Trophoblast cell (in vitro differentiated cells and primary cell): Measurements from ENCODE around the gene KCNJ6.

Source experiments
- DNase-seq, 2 donors: peaks; one replicate each; pipeline ENCODE4 v3.0.0-alpha.2; 2016
- H2AFZ ChIP-seq: 2 replicates; pipeline ENCODE4 v1.6.1; 2013; ENCODE audit warnings: low read length, moderate library complexity, mild to moderate bottlenecking; ENCODE audit not compliant: insufficient read depth, poor library complexity
- H2AK5ac ChIP-seq: 2 replicates; pipeline ENCODE4 v1.6.1; 2013; ENCODE audit warnings: mild to moderate bottlenecking, low read length
- H2BK120ac ChIP-seq: 2 replicates; pipeline ENCODE4 v1.6.1; 2013; ENCODE audit warnings: low read length, mild to moderate bottlenecking, moderate library complexity; ENCODE audit not compliant: insufficient read depth, poor library complexity
- H2BK12ac ChIP-seq: 2 replicates; pipeline ENCODE4 v1.6.1; 2013; ENCODE audit warnings: mild to moderate bottlenecking, low read length, moderate library complexity
- H2BK5ac ChIP-seq: 2 replicates; pipeline ENCODE4 v1.6.1; 2013; ENCODE audit warnings: low read length, low read depth, moderate library complexity, mild to moderate bottlenecking; ENCODE audit not compliant: poor library complexity
- H3K14ac ChIP-seq: 2 replicates; pipeline ENCODE4 v1.6.1; 2013; ENCODE audit warnings: mild to moderate bottlenecking, low read length
- H3K18ac ChIP-seq: 2 replicates; pipeline ENCODE4 v1.6.1; 2013; ENCODE audit warnings: mild to moderate bottlenecking, low read length
- H3K23ac ChIP-seq: 2 replicates; pipeline ENCODE4 v1.6.1; 2013; ENCODE audit warnings: low read length
- H3K27ac ChIP-seq: 2 replicates; pipeline ENCODE4 v1.5.1; 2013; ENCODE audit warnings: low read depth, mild to moderate bottlenecking, inconsistent platforms, low read length, moderate library complexity
- H3K27me3 ChIP-seq: 2 replicates; pipeline ENCODE4 v1.6.1; 2013; ENCODE audit warnings: inconsistent platforms, mild to moderate bottlenecking, low read length, moderate library complexity; ENCODE audit not compliant: insufficient read depth
- H3K36me3 ChIP-seq, 2 experiments: 1 replicate in 1 of 2; 2 replicates in 1 of 2; pipeline ENCODE4 v1.6.1; 2013; ENCODE audit warnings: low read length in 2 of 2, mild to moderate bottlenecking in 2 of 2, moderate library complexity in 1 of 2; ENCODE audit not compliant: insufficient read depth in 2 of 2, control insufficient read depth in 1 of 2
- H3K4ac ChIP-seq: 2 replicates; pipeline ENCODE4 v1.6.1; 2013; ENCODE audit warnings: low read depth, mild to moderate bottlenecking, low read length, moderate library complexity
- H3K4me1 ChIP-seq, 2 experiments: 1 replicate in 1 of 2; 2 replicates in 1 of 2; pipeline ENCODE4 v1.6.1; 2013; ENCODE audit warnings: low read length in 2 of 2, mild to moderate bottlenecking in 2 of 2, moderate library complexity in 1 of 2; ENCODE audit not compliant: insufficient read depth in 2 of 2, control insufficient read depth in 1 of 2
- H3K4me2 ChIP-seq: 2 replicates; pipeline ENCODE4 v1.6.1; 2013; ENCODE audit warnings: inconsistent platforms, mild to moderate bottlenecking, low read length, moderate library complexity
- H3K4me3 ChIP-seq: 2 replicates; pipeline ENCODE4 v1.5.1; 2013; ENCODE audit warnings: mild to moderate bottlenecking, low read depth, low read length, inconsistent platforms
- H3K79me1 ChIP-seq: one replicate; pipeline ENCODE4 v1.6.1; 2013; ENCODE audit warnings: low read length
- H3K79me2 ChIP-seq: 2 replicates; pipeline ENCODE4 v1.6.1; 2013; ENCODE audit warnings: low read length, mild to moderate bottlenecking; ENCODE audit not compliant: control insufficient read depth, insufficient read depth, poor library complexity
- H3K9ac ChIP-seq: 2 replicates; pipeline ENCODE4 v1.6.1; 2013; ENCODE audit warnings: mild to moderate bottlenecking, low read length
- H3K9me3 ChIP-seq: 2 replicates; pipeline ENCODE4 v1.6.1; 2013; ENCODE audit warnings: low read depth, mild to moderate bottlenecking, control low read depth, inconsistent platforms, low read length; ENCODE audit not compliant: insufficient read depth
- H4K12ac ChIP-seq: 2 replicates; pipeline ENCODE4 v1.6.1; 2013; ENCODE audit warnings: low read depth, mild to moderate bottlenecking, low read length, moderate library complexity
- H4K8ac ChIP-seq: 2 replicates; pipeline ENCODE4 v1.6.1; 2013; ENCODE audit warnings: low read depth, mild to moderate bottlenecking, low read length, moderate library complexity
- H4K91ac ChIP-seq: one replicate; pipeline ENCODE4 v1.6.1; 2013; ENCODE audit warnings: low read depth, mild to moderate bottlenecking, low read length, moderate library complexity
- WGBS: extraction: QIAGEN DNeasy Blood & Tissue Kit; methylation state at CpG from one replicate; pipeline ENCODE4 v1.1.7; 2013; ENCODE audit warnings: missing lambda C conversion rate; ENCODE audit not compliant: insufficient read length, insufficient coverage; ENCODE audit errors: extremely low coverage; 5-methylcytosine and 5-hydroxymethylcytosine counted together

Gene KCNJ6

DNA sequence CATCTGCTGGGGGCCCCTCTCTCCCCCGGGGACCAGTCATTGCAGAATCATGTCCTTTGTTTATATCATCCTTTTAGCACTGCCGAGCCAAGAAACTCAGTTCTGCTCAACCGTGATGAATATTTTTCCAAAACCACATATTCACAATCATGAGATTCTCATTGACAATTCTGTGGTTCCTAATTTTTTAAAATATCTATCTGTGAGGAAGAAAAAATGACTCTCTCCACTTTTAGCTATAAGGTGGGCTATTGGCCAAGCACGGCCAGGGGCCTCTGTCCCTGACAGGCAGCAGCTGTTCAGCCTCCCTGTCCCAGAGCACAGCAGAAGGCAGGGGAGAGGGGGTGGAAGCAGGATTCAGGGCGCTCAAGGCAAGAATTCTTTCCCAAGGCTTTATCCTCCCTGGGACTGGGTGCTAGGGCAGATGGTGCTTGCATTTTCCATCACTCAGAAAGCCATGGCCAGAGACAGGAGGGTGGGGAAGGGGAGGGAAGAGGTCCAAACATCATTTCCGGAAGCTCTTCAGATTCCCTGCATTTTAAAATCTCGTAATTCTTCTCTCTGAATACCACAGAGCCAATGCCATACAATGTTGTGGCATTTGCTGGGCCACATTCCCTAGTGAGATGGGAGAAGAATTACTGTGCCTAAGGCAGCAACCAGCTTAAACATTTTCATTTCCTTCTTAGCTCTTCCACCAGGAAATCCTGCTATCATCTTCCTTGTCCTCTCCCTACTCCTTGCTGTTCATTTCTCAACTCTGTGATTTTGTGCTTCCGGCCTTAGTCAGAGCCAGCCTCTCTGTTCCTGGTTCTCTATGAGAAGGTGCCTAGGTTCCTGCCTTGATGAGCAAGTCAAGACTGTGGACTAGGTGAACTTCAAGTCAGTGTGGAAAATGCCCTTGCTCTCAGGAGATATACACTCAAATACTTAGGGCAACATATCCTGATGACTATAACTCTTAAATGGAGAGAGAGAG is 60.3 kb downstream of the KCNJ6 start:
- H3K27me3 ChIP-seq = no peaks in the 10 kb centered on the region
- no peak overlapping the region for H3K4ac ChIP-seq
- no peak overlapping the region for H3K4me2 ChIP-seq
- no CpG with 5 or more reads among the region's 8 CpGs for WGBS
- no peaks in the 10 kb centered on the region for H3K36me3 ChIP-seq
- no peak overlapping the region for H4K12ac ChIP-seq
- no peaks in the 10 kb centered on the region for H3K4me1 ChIP-seq
- H4K91ac ChIP-seq = no peak overlapping the region
- H2AK5ac ChIP-seq = no peak overlapping the region
- no peak overlapping the region for H3K9ac ChIP-seq
- H2AFZ ChIP-seq = no peak overlapping the region
- no peak overlapping the region for H3K18ac ChIP-seq
- no peak overlapping the region for H4K8ac ChIP-seq
- H3K79me2 ChIP-seq = no peaks in the 10 kb centered on the region
- no peak overlapping the region for H3K27ac ChIP-seq
- H3K79me1 ChIP-seq = no peaks in the 10 kb centered on the region
- no peak overlapping the region for H3K4me3 ChIP-seq
- no peak overlapping the region for H2BK120ac ChIP-seq
- H3K14ac ChIP-seq = no peak overlapping the region
- H3K9me3 ChIP-seq = no peaks in the 10 kb centered on the region
- H2BK5ac ChIP-seq = no peak overlapping the region
- H2BK12ac ChIP-seq = no peak overlapping the region
- no peak overlapping the region for H3K23ac ChIP-seq
- DNase-seq = peak in 1 of 2 donors; percentile 66

DNA sequence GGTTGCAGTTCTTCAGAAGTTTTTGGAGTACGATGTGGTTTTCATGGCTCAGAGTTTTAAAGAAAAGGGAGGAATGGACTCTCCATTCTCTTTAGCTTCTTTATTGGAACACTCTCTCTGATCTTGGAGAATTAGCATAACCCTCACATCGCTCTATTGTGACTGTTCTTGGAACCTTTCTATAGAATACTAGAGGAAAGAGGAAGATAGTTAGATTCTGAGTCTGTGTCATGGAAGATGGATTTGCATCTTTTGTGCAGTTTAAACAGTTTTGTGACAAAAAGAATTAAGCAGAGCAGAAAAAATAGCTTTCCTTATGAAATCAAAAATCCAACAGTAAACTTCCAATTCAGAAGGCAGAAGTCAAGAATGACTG is 61.0 kb downstream of the KCNJ6 start:
- H3K4me3 ChIP-seq = no peak overlapping the region
- no CpG with 5 or more reads among the region's 2 CpGs for WGBS
- H4K91ac ChIP-seq = no peak overlapping the region
- H3K27ac ChIP-seq = no peak overlapping the region
- no peaks in the 10 kb centered on the region for H3K36me3 ChIP-seq
- H3K9me3 ChIP-seq = no peaks in the 10 kb centered on the region
- H3K4ac ChIP-seq = no peak overlapping the region
- H2BK5ac ChIP-seq = no peak overlapping the region
- no peak overlapping the region for H2BK12ac ChIP-seq
- H3K14ac ChIP-seq = no peak overlapping the region
- no peak overlapping the region for H2BK120ac ChIP-seq
- H3K4me2 ChIP-seq = no peak overlapping the region
- no peaks in the 10 kb centered on the region for H3K79me2 ChIP-seq
- peaks cover under 1% of the 10 kb centered on the region for H3K79me1 ChIP-seq
- no peak overlapping the region for H3K9ac ChIP-seq
- DNase-seq = no peak
- no peak overlapping the region for H3K23ac ChIP-seq
- no peaks in the 10 kb centered on the region for H3K27me3 ChIP-seq
- H3K4me1 ChIP-seq = peaks cover under 1% of the 10 kb centered on the region in 2 experiments
- H4K8ac ChIP-seq = no peak overlapping the region
- H4K12ac ChIP-seq = no peak overlapping the region
- H2AK5ac ChIP-seq = no peak overlapping the region
- H2AFZ ChIP-seq = no peak overlapping the region
- H3K18ac ChIP-seq = no peak overlapping the region

DNA sequence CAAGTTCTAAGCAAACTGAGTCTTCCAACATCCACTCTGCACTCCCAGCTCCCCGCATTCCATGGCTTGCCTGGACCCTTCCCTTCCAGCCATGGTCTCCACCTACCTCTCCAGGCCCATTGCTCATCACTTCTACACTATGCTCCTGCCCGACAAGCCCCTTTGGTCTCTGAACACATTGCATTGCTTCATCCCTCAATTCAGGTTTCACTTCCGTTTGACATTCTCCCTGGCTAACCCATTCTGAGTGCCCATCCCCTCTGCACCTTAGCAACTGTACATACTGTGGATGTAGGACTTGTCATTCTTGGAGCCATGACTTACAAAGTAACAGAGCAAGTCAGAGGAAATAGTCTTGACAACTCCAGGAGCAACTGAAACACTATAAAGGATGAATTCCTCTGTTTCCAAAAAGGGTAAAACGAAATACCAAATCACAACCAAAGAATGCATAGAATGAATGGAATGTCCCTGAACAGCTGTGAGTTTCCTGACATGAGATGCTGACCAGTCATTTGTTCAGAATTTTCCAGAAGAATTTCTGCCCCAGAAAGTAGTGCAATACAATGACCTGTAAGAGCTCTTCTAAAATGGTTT is 66.7 kb downstream of the KCNJ6 start:
- peaks cover 12% of the 10 kb centered on the region for H3K79me1 ChIP-seq
- H2BK120ac ChIP-seq = peak overlapping the region; percentile 0
- no peak overlapping the region for H4K8ac ChIP-seq
- no peak overlapping the region for H2AK5ac ChIP-seq
- H4K12ac ChIP-seq = no peak overlapping the region
- no peak overlapping the region for H3K23ac ChIP-seq
- WGBS = no CpG with 5 or more reads among the region's 4 CpGs
- no peak overlapping the region for H2AFZ ChIP-seq
- peaks cover 10 to 11% of the 10 kb centered on the region in 2 experiments for H3K4me1 ChIP-seq
- H4K91ac ChIP-seq = no peak overlapping the region
- no peak overlapping the region for H2BK12ac ChIP-seq
- no peak overlapping the region for H3K4ac ChIP-seq
- H3K9ac ChIP-seq = no peak overlapping the region
- H3K27ac ChIP-seq = peak overlapping the region; percentile 59
- no peak overlapping the region for H3K18ac ChIP-seq
- H3K27me3 ChIP-seq = no peaks in the 10 kb centered on the region
- peak overlapping the region; percentile 23 for H3K4me2 ChIP-seq
- H3K79me2 ChIP-seq = no peaks in the 10 kb centered on the region
- H3K4me3 ChIP-seq = no peak overlapping the region
- no peak overlapping the region for H2BK5ac ChIP-seq
- H3K9me3 ChIP-seq = no peaks in the 10 kb centered on the region
- H3K36me3 ChIP-seq = no peaks in the 10 kb centered on the region
- DNase-seq = peak in 1 of 2 donors; percentile 54
- H3K14ac ChIP-seq = no peak overlapping the region

DNA sequence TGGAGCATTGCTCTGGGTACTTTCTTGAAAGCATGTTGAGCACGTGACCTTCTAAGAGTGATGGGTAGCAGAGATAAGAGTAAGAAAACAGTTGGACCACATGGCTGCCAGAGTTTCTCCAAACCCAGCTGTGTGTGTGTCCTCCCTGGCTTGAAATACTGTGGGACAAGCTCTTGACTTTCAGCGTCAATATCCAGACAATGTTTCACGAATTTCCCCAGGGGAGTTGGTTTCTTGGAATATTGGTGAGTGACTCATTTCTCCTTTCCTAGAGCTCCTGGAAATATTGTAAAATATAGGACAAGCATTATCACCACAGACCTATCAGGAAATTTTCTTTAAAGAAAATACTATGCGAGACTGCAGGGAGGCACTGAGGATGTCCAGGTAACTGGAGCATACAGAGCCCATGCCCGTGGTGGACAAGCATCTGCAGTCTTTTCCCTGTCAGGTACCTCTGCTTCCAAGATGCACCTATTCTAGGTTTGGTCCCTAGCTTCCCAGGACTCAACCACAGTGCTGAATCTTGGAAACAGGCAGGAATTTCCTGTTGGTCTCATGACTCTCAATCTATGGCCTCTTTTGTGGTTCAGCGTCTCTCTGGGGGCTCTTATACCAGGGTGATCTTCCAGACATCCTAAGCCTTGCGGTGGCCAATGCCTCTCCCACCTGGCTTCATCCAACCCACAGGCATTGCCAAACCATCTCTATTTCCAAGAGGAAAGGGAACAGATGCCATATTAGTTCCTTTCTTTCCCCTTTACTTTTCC is 67.4 kb downstream of the KCNJ6 start:
- no peak overlapping the region for H2BK5ac ChIP-seq
- H3K79me2 ChIP-seq = no peaks in the 10 kb centered on the region
- no peak overlapping the region for H2AFZ ChIP-seq
- peaks cover 10 to 11% of the 10 kb centered on the region in 2 experiments for H3K4me1 ChIP-seq
- no peak overlapping the region for H3K4ac ChIP-seq
- no peak overlapping the region for H3K9ac ChIP-seq
- H4K8ac ChIP-seq = no peak overlapping the region
- H3K14ac ChIP-seq = no peak overlapping the region
- no CpG with 5 or more reads among the region's 7 CpGs for WGBS
- no peak overlapping the region for H3K18ac ChIP-seq
- H4K91ac ChIP-seq = no peak overlapping the region
- no peaks in the 10 kb centered on the region for H3K36me3 ChIP-seq
- H2AK5ac ChIP-seq = no peak overlapping the region
- peak overlapping the region; percentile 0 for H2BK120ac ChIP-seq
- peaks cover 12% of the 10 kb centered on the region for H3K79me1 ChIP-seq
- H4K12ac ChIP-seq = no peak overlapping the region
- H3K23ac ChIP-seq = no peak overlapping the region
- H3K4me2 ChIP-seq = no peak overlapping the region
- no peaks in the 10 kb centered on the region for H3K27me3 ChIP-seq
- no peak overlapping the region for H2BK12ac ChIP-seq
- no peak for DNase-seq
- H3K27ac ChIP-seq = peak overlapping the region; percentile 59
- no peaks in the 10 kb centered on the region for H3K9me3 ChIP-seq
- H3K4me3 ChIP-seq = no peak overlapping the region
